Liver (tissue), 9 donors: ENCODE results near the gene P2RY6. TPM values are rescaled to one million over a fixed set of nuclear protein-coding genes. Genes with fewer than 3 reads are reported as not detected.

Experiments
- DNase-seq: peaks from one replicate; pipeline ENCODE4 v3.0.0-alpha.2; 2017; ENCODE audit warnings: low spot score
- H3K27ac ChIP-seq, 2 donors: one replicate each; pipeline ENCODE4 v1.7.0; 2013; ENCODE audit warnings: inconsistent platforms in 2 of 2, low read length in 2 of 2, control low read depth in 1 of 2, low read depth in 1 of 2, mild to moderate bottlenecking in 1 of 2
- H3K27me3 ChIP-seq, 4 donors: one replicate each; pipeline versions ENCODE4 v1.6.1 to v1.7.0; 2013; ENCODE audit warnings: low read length in 3 of 4, inconsistent platforms in 1 of 4, mild to moderate bottlenecking in 1 of 4, moderate library complexity in 1 of 4; ENCODE audit not compliant: control insufficient read depth in 4 of 4, insufficient read depth in 4 of 4
- H3K36me3 ChIP-seq, 4 donors: one replicate each; pipeline versions ENCODE4 v1.6.1 to v1.7.0; 2013; ENCODE audit warnings: low read length in 3 of 4, mild to moderate bottlenecking in 3 of 4, low read depth in 1 of 4, moderate library complexity in 1 of 4; ENCODE audit not compliant: control insufficient read depth in 4 of 4, insufficient read depth in 3 of 4
- H3K4me1 ChIP-seq, 4 donors: one replicate each; pipeline versions ENCODE4 v1.6.1 to v1.7.0; 2013; ENCODE audit warnings: low read length in 3 of 4, mild to moderate bottlenecking in 3 of 4, moderate library complexity in 1 of 4; ENCODE audit not compliant: control insufficient read depth in 4 of 4, insufficient read depth in 4 of 4
- H3K4me3 ChIP-seq, 3 donors: one replicate each; pipeline versions ENCODE4 v1.6.1 to v1.7.0; 2013; ENCODE audit warnings: low read length in 3 of 3, control low read depth in 1 of 3, low read depth in 1 of 3, mild to moderate bottlenecking in 1 of 3
- H3K9ac ChIP-seq, 2 donors: one replicate each; pipeline ENCODE4 v1.7.0; 2013; ENCODE audit warnings: low read length in 2 of 2, mild to moderate bottlenecking in 2 of 2, moderate library complexity in 2 of 2, control low read depth in 1 of 2, low read depth in 1 of 2
- H3K9me3 ChIP-seq, 4 donors: one replicate each; pipeline versions ENCODE4 v1.6.1 to v1.7.0; 2013; ENCODE audit warnings: low read length in 3 of 4; ENCODE audit not compliant: control insufficient read depth in 4 of 4
- FOXA1 ChIP-seq: IDR thresholded peaks from 2 replicates; pipeline ENCODE4 v1.6.1; 2016; ENCODE audit warnings: antibody characterized with exemption
- FOXA2 ChIP-seq: IDR thresholded peaks from 2 replicates; pipeline ENCODE4 v1.6.1; 2016; ENCODE audit warnings: antibody characterized with exemption
- HNF4A ChIP-seq, 2 donors: conservative IDR thresholded peaks; 2 replicates each; pipeline ENCODE4 v1.6.1; 2016; ENCODE audit warnings: antibody characterized with exemption in 2 of 2, mild to moderate bottlenecking in 2 of 2
- HNF4G ChIP-seq: IDR thresholded peaks from 2 replicates; pipeline ENCODE4 v1.6.1; 2016; ENCODE audit warnings: antibody characterized with exemption
- JUND ChIP-seq, 2 donors: IDR thresholded peaks; 2 replicates each; pipeline ENCODE4 v1.6.1; 2016; ENCODE audit warnings: antibody characterized with exemption in 2 of 2
- NR2F2 ChIP-seq: IDR thresholded peaks from 2 replicates; pipeline ENCODE4 v1.6.1; 2016; ENCODE audit warnings: antibody characterized with exemption
- RAD21 ChIP-seq, 2 donors: IDR thresholded peaks; 2 replicates each; pipeline ENCODE4 v1.6.1; 2016; ENCODE audit warnings: antibody characterized with exemption in 2 of 2, mild to moderate bottlenecking in 2 of 2
- RXRA ChIP-seq, 2 donors: IDR thresholded peaks; 2 replicates each; pipeline ENCODE4 v1.6.1; 2017 to 2018; ENCODE audit warnings: antibody characterized with exemption in 2 of 2, mild to moderate bottlenecking in 1 of 2
- SP1 ChIP-seq: IDR thresholded peaks from 2 replicates; pipeline ENCODE4 v1.6.1; 2018; ENCODE audit warnings: antibody characterized with exemption, mild to moderate bottlenecking
- WGBS: extraction: QIAGEN DNeasy Blood & Tissue Kit; methylation state at CpG from one replicate; pipeline ENCODE4 v1.1.7; 2013; 5-methylcytosine and 5-hydroxymethylcytosine counted together
- polyA plus RNA-seq, 2 donors: library from polyadenylated mRNA; stranded (reverse) in 1 of 2; unstranded in 1 of 2; fragments of 200-250 nt in 1 of 2; fragments of >200 nt in 1 of 2; fragmentation: Nextera tagmentation in 1 of 2; extraction: Ambion mirVana in 1 of 2; gene quantifications; one replicate each; pipeline versions ENCODE4 v1.2.1 to v1.2.3, GENCODE V29; 2013 to 2015
- total RNA-seq, 2 donors: library from RNA; depleted of rRNA; stranded (reverse); fragments of >200 nt; gene quantifications; one replicate each; pipeline ENCODE4 v1.2.3, GENCODE V29; 2014
- TF ChIP-seq, protein P1 (sequence below): IDR thresholded peaks from 2 replicates; pipeline ENCODE4 v1.6.1; 2016; ENCODE audit warnings: antibody characterized with exemption
- TF ChIP-seq, protein P2 (sequence below): IDR thresholded peaks from 2 replicates; pipeline ENCODE4 v1.6.1; 2016; ENCODE audit warnings: antibody characterized with exemption
- TF ChIP-seq, protein P3 (sequence below): fragments of 150-350 bp; IDR thresholded peaks from 2 replicates; pipeline ENCODE4 v1.5.1; 2017; ENCODE audit warnings: improper control_type of control experiment, low read depth, low read length; ENCODE audit not compliant: missing input control
- donor health status: healthy.
- donor health status: healthy.
- donor health status: healthy.
- donor health status: healthy.
- donor health status: healthy.

P2RY6 gene
- total and polyA plus RNA-seq, 4 donors, result 0.21 to 1.3 (median 0.78) TPM

DNA sequence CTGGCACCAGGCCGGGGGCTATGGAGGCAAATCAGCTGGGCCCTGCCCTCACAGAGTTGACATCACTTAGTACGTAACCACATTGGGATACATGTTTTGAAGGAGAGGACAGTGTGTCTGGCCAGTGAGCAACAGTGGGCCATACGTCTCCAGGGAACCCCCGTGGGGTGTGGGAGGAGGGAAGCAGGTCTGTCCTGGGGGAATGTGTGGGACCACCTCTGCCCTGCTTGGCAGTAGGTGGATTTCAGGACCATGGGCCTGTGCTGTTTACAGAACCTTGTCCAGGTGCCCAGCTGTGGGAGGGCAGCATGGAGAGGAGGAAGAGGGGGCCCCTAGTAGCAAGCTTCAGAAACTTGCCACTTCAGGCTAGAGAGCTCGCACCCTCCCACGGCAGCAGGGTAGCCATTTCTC, 33.0 kb upstream of the P2RY6 start:
- no peak overlapping the region for H3K9ac ChIP-seq
- no peak overlapping the region for H3K4me3 ChIP-seq
- peaks cover 0 to 11% (median 4%) of the 10 kb centered on the region in 4 donors for H3K4me1 ChIP-seq
- no peaks in the 10 kb centered on the region for H3K9me3 ChIP-seq
- TF ChIP-seq, protein P1, sequence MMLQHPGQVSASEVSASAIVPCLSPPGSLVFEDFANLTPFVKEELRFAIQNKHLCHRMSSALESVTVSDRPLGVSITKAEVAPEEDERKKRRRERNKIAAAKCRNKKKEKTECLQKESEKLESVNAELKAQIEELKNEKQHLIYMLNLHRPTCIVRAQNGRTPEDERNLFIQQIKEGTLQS, result no peak
- no peak for TF ChIP-seq RAD21 (IDR thresholded peaks at IDR 0.05)
- no peak for TF ChIP-seq FOXA1
- TF ChIP-seq RXRA (IDR thresholded peaks at IDR 0.05), result no peak
- no peaks in the 10 kb centered on the region for H3K27me3 ChIP-seq
- H3K27ac ChIP-seq, result no peak overlapping the region
- DNase-seq, result no peak
- no peaks in the 10 kb centered on the region for H3K36me3 ChIP-seq
- 93% methylated on average over 6 of the region's 6 CpGs for WGBS

DNA sequence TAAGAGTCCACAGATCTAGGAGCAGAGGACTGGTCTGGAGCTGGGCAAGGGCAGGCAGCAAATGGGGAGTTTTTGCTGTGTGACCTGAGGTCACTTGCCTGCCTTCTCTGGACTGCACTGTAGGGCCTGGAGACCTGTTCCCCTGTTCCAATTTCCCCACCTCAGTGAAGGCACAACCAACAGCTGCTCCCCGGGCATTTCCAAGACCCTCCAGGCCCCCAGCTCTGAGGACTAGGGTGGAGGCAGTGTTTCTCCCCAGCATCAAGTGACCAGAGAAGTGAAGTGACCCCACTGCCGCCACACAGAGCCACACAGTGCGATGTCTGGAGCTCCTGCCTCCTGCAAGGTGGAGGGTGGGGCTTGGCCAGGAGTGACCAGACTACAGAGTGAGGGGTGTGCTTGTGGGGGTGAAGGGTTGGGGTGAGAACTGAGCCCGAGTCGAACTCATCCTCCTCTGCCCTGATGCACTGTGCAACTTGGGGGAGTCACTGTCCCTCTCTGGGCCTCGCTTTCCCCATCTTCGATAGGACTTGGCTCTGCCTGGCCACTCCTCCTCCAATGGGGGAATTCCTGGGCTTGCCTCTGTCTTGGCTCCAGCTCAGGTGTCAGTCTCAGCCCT, 32.5 kb upstream of the P2RY6 start:
- DNase-seq, result no peak

DNA sequence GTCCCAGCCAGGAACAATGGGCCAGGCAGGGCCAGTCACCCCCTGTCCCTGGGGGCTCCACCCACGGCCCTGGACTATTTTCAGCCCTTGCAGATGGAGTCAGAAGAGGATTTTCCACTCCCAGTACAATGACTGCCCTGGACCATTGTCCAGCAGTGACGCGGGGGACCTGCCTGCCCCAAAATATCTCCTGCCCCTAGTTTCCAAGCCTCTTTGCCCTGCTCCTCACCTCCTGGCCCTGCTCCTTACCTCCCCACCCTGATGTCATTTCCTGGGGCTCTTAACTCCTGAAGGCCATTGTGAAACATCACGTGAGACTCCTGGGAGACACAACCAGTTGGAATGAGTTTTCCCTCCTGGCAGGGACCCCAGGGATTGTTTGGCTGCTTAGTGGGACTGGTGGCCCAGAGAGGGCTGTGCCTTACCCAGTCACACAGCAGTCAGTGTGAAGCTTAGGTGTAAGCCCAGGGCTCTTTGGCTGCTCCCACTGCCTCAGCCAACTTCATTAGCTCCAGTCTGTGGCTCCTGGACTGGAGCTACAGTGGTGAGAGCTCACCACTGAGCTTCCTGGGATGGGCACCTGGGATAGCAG, 31.9 kb upstream of the P2RY6 start:
- Histone ChIP-seq H3K27ac (no peak overlapping the region), H3K4me1 (peaks cover 0 to 4% (median 1%) of the 10 kb centered on the region in 4 donors), H3K9ac (no peak overlapping the region), H3K36me3 (no peaks in the 10 kb centered on the region), H3K9me3 (no peaks in the 10 kb centered on the region), H3K4me3 (no peak overlapping the region), H3K27me3 (no peaks in the 10 kb centered on the region)
- no peak for DNase-seq
- WGBS, result 73% methylated on average over 4 of the region's 4 CpGs
- no peak for TF ChIP-seq JUND (IDR thresholded peaks at IDR 0.05)
- TF ChIP-seq NR2F2, result peak; percentile 53
- TF ChIP-seq SP1, result no peak
- TF ChIP-seq, protein P2, sequence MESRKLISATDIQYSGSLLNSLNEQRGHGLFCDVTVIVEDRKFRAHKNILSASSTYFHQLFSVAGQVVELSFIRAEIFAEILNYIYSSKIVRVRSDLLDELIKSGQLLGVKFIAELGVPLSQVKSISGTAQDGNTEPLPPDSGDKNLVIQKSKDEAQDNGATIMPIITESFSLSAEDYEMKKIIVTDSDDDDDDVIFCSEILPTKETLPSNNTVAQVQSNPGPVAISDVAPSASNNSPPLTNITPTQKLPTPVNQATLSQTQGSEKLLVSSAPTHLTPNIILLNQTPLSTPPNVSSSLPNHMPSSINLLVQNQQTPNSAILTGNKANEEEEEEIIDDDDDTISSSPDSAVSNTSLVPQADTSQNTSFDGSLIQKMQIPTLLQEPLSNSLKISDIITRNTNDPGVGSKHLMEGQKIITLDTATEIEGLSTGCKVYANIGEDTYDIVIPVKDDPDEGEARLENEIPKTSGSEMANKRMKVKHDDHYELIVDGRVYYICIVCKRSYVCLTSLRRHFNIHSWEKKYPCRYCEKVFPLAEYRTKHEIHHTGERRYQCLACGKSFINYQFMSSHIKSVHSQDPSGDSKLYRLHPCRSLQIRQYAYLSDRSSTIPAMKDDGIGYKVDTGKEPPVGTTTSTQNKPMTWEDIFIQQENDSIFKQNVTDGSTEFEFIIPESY, result no peak
- TF ChIP-seq, protein P3, sequence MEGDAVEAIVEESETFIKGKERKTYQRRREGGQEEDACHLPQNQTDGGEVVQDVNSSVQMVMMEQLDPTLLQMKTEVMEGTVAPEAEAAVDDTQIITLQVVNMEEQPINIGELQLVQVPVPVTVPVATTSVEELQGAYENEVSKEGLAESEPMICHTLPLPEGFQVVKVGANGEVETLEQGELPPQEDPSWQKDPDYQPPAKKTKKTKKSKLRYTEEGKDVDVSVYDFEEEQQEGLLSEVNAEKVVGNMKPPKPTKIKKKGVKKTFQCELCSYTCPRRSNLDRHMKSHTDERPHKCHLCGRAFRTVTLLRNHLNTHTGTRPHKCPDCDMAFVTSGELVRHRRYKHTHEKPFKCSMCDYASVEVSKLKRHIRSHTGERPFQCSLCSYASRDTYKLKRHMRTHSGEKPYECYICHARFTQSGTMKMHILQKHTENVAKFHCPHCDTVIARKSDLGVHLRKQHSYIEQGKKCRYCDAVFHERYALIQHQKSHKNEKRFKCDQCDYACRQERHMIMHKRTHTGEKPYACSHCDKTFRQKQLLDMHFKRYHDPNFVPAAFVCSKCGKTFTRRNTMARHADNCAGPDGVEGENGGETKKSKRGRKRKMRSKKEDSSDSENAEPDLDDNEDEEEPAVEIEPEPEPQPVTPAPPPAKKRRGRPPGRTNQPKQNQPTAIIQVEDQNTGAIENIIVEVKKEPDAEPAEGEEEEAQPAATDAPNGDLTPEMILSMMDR, result no peak

More for the DNA sequence above, 32.5 kb upstream of the P2RY6 start:
- H3K9me3 ChIP-seq, result no peaks in the 10 kb centered on the region
- 89% methylated on average over 7 of the region's 7 CpGs for WGBS
- no peak for TF ChIP-seq HNF4A (conservative IDR thresholded peaks at IDR 0.05)
- TF ChIP-seq FOXA2, result no peak
- TF ChIP-seq, protein P1, result no peak
- TF ChIP-seq HNF4G, result no peak
- no peak overlapping the region for H3K4me3 ChIP-seq
- peaks cover 0 to 10% (median 4%) of the 10 kb centered on the region in 4 donors for H3K4me1 ChIP-seq
- H3K27me3 ChIP-seq, result no peaks in the 10 kb centered on the region
- H3K9ac ChIP-seq, result no peak overlapping the region
- H3K27ac ChIP-seq, result no peak overlapping the region
- no peaks in the 10 kb centered on the region for H3K36me3 ChIP-seq
